DOHH2 (cell line): ENCODE measurements around the gene ATP8B3.

Source experiments
- H3F3A ChIP-seq: fragments of 200-600 bp; sonication (generic), shearing (Covaris generic); 2 replicates; pipeline ENCODE4 v1.6.0; 2016; ENCODE audit warnings: antibody characterized with exemption, mild to moderate bottlenecking; ENCODE audit not compliant: control insufficient read depth, insufficient read depth
- H3K27ac ChIP-seq: fragments of 200-600 bp; sonication (generic); 2 replicates; pipeline ENCODE4 v1.5.1; 2014; ENCODE audit warnings: low read depth, mild to moderate bottlenecking, low read length, moderate library complexity
- H3K27me3 ChIP-seq: fragments of 200-600 bp; sonication (generic); 2 replicates; pipeline ENCODE4 v1.6.1; 2014; ENCODE audit warnings: mild to moderate bottlenecking, low read length, mixed read lengths; ENCODE audit not compliant: control insufficient read depth
- H3K36me3 ChIP-seq: fragments of 200-600 bp; sonication (generic); 2 replicates; pipeline ENCODE4 v1.6.1; 2014; ENCODE audit warnings: mild to moderate bottlenecking, low read length, moderate library complexity, mixed read lengths; ENCODE audit not compliant: control insufficient read depth
- H3K4me1 ChIP-seq: fragments of 200-600 bp; sonication (generic); 2 replicates; pipeline ENCODE4 v1.6.1; 2014; ENCODE audit warnings: mild to moderate bottlenecking, low read length, mixed read lengths; ENCODE audit not compliant: control insufficient read depth
- H3K4me2 ChIP-seq: fragments of 200-600 bp; sonication (generic); 2 replicates; pipeline ENCODE4 v1.6.0; 2014; ENCODE audit warnings: mild to moderate bottlenecking, low read length, moderate library complexity
- H3K4me3 ChIP-seq: fragments of 200-600 bp; sonication (generic); 2 replicates; pipeline ENCODE4 v1.5.1; 2014; ENCODE audit warnings: mild to moderate bottlenecking, low read length, mixed read lengths
- H3K79me2 ChIP-seq: fragments of 200-600 bp; sonication (generic); 2 replicates; pipeline ENCODE4 v1.6.1; 2014; ENCODE audit warnings: mild to moderate bottlenecking, low read length, mixed read lengths; ENCODE audit not compliant: control insufficient read depth
- H3K9me2 ChIP-seq: fragments of 200-600 bp; sonication (generic); replicated peaks from 2 replicates; pipeline ENCODE4 v1.6.1; 2014; ENCODE audit warnings: mild to moderate bottlenecking, low read length, mixed read lengths; ENCODE audit not compliant: control insufficient read depth
- H3K9me3 ChIP-seq: fragments of 200-600 bp; sonication (generic); 2 replicates; pipeline ENCODE4 v1.6.1; 2014; ENCODE audit warnings: antibody characterized with exemption, low read length, mixed read lengths; ENCODE audit not compliant: control insufficient read depth, insufficient read depth
- H4K20me1 ChIP-seq: fragments of 200-600 bp; sonication (generic); 2 replicates; pipeline ENCODE4 v1.6.0; 2014; ENCODE audit warnings: low read depth, mild to moderate bottlenecking, antibody characterized with exemption, low read length, moderate library complexity; ENCODE audit not compliant: control insufficient read depth, insufficient read depth
- CTCF ChIP-seq: fragments of 200-600 bp; sonication (generic); IDR thresholded peaks from one replicate; pipeline ENCODE4 v1.5.1; 2014; ENCODE audit warnings: antibody characterized with exemption, mild to moderate bottlenecking, low read depth, low read length; ENCODE audit not compliant: poor library complexity, severe bottlenecking
- EZH2phosphoT487 ChIP-seq: fragments of 200-600 bp; sonication (generic); IDR thresholded peaks from 2 replicates; pipeline ENCODE4 v1.6.1; 2017; ENCODE audit warnings: borderline replicate concordance, mild to moderate bottlenecking, antibody characterized with exemption, low read length, moderate library complexity, mixed read lengths

ATP8B3 gene

DNA sequence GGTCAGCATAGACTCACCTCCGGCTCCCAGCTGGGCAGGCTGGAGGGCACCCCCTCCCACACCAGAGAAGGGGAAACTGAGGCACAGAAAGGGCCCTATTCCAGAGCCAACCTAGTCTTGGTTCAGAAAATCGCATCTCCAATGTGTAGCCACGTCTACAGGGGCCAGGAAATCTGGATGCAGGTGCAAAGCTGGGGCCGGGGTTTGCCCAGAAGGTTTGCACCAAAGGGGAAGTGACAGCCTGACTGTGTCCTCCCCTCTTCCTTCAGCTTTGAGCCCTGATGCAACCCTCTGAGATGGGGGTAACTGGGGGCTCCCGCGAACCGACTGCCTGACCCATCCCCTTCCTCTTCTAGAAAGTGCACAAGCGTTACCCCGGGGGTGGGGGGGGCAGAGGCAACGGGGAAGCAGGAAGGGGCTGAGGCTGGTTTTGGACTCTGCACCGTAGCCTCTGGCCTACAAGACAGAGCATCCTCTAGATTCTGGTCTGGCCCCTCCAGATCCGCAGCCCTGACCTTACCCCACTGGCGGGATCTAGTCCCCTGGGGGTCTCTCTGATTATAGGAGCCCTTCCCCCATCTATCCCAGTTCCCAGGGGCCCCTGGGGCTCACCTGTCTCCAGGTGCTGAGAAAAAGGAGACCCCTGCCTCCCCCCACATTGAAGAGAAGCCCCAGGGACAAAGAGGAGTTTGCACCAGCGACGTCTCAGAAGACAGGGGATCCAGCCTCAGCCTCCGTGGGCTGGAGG lies 59.9 kb downstream of the ATP8B3 start:
- H3K27ac ChIP-seq = no peak overlapping the region
- TF ChIP-seq CTCF (no peak), EZH2phosphoT487 (peak; percentile 8; the same call in 1 of the 2 replicates)
- H4K20me1 ChIP-seq = 0 out of 2 replicates have a peak, but pooled peaks cover 3% of the 10 kb centered on the region
- H3K4me3 ChIP-seq = no peak overlapping the region
- no peaks in the 10 kb centered on the region for H3K9me3 ChIP-seq
- H3K27me3 ChIP-seq = peaks cover 75% of the 10 kb centered on the region
- no peak overlapping the region for H3K4me2 ChIP-seq
- no peaks in the 10 kb centered on the region for H3K36me3 ChIP-seq
- no peaks in the 10 kb centered on the region for H3K79me2 ChIP-seq
- H3K4me1 ChIP-seq = peaks cover 17% of the 10 kb centered on the region
- no peaks in the 10 kb centered on the region for H3F3A ChIP-seq
- no peaks in the 10 kb centered on the region for H3K9me2 ChIP-seq

DNA sequence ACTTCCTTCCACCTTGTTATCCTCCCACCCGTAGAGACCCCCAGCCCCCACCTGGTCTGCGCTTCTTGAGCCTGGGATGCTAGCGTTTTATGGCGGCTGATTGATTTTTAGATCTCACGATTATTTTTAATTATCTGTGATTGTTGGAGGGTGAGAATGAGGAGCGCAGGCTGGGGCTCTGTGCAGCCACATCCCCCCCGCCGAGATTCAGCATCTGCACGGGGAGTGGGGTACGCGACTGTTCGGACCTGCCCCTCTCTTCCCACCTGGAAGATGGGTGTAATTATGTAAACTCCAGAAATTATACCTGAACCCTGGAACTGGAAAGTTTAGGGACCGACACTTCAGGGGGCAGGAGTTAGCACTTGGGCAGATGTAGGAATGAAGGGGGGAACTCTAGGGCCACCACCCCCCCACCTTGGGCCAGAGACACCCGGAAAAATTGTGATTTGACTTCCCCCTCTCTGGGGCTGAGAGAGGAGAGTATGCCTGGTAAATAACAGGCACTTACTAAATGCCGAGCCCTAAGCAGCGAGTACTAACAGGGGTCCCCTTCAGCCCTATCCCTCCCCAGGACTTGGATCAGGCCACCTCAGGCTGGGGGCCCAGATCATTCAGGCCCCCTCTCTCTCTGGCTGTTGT lies 60.6 kb downstream of the ATP8B3 start:
- Histone ChIP-seq H3K27ac (no peak overlapping the region), H3K27me3 (peaks cover 76% of the 10 kb centered on the region), H3K36me3 (no peaks in the 10 kb centered on the region), H3K4me3 (no peak overlapping the region), H3K9me2 (no peaks in the 10 kb centered on the region), H3K9me3 (no peaks in the 10 kb centered on the region), H4K20me1 (0 out of 2 replicates have a peak, but pooled peaks cover 3% of the 10 kb centered on the region), H3K4me2 (no peak overlapping the region), H3K4me1 (peaks cover 23% of the 10 kb centered on the region), H3K79me2 (no peaks in the 10 kb centered on the region), H3F3A (no peaks in the 10 kb centered on the region)
- TF ChIP-seq EZH2phosphoT487 (peak; percentile 19; the same call in 1 of the 2 replicates), CTCF (no peak)

- Histone ChIP-seq H3K9me3 (no peaks in the 10 kb centered on the region), H3K4me1 (peaks cover 27% of the 10 kb centered on the region), H3K27ac (no peak overlapping the region), H3K4me3 (no peak overlapping the region), H3K4me2 (no peak overlapping the region), H3K36me3 (no peaks in the 10 kb centered on the region), H3K9me2 (no peaks in the 10 kb centered on the region), H3K27me3 (peaks cover 70% of the 10 kb centered on the region), H3F3A (no peaks in the 10 kb centered on the region), H3K79me2 (no peaks in the 10 kb centered on the region), H4K20me1 (0 out of 2 replicates have a peak, but pooled peaks cover 3% of the 10 kb centered on the region)
- TF ChIP-seq CTCF (no peak), EZH2phosphoT487 (no peak)
Observed at GRCh38 chr19:1750343-1751021, 61.6 kb downstream of the ATP8B3 start.
